Measurements from ENCODE around the gene EHD1. TPM values are rescaled to one million over a fixed set of nuclear protein-coding genes. Genes with fewer than 3 reads are reported as not detected.

EHD1 gene
- total RNA-seq, 1 donor from 2014 or later: 216 TPM

GRCh38 chr11:64875369-64876228 is 2.8 kb downstream of the EHD1 start:
- no peaks in the 10 kb centered on the region for H3K9me3 ChIP-seq
- H3K27me3 ChIP-seq: no peaks in the 10 kb centered on the region
- peak overlapping the region; percentile 63 to 77 for H3K27ac ChIP-seq
- TF ChIP-seq CTCF (IDR thresholded peaks at IDR 0.05): no peak
- H3K36me3 ChIP-seq: peaks cover 33 to 35% of the 10 kb centered on the region in 2 donors
- peak overlapping the region; percentile 67 to 93 for H3K4me3 ChIP-seq
- DNase-seq (ENCODE audit: low spot score in 2 of 2): no peak
- peaks cover 21 to 48% of the 10 kb centered on the region in 2 donors for H3K4me1 ChIP-seq
- intact Hi-C loops (cut with DNase I): no loop called here

GRCh38 chr11:64874308-64875240 is 3.8 kb downstream of the EHD1 start:
- Histone ChIP-seq H3K4me1 (peaks cover 30 to 58% of the 10 kb centered on the region in 2 donors), H3K4me3 (peak overlapping the region in 1 of 2 donors; percentile 93), H3K36me3 (peaks cover 33 to 35% of the 10 kb centered on the region in 2 donors), H3K27me3 (no peaks in the 10 kb centered on the region), H3K9me3 (no peaks in the 10 kb centered on the region), H3K27ac (peak overlapping the region in 1 of 2 donors; percentile 77)
- intact Hi-C loops (cut with DNase I): no loop called here
- TF ChIP-seq CTCF (IDR thresholded peaks at IDR 0.05): no peak
- no peak for DNase-seq (ENCODE audit: low spot score in 2 of 2)

DNA sequence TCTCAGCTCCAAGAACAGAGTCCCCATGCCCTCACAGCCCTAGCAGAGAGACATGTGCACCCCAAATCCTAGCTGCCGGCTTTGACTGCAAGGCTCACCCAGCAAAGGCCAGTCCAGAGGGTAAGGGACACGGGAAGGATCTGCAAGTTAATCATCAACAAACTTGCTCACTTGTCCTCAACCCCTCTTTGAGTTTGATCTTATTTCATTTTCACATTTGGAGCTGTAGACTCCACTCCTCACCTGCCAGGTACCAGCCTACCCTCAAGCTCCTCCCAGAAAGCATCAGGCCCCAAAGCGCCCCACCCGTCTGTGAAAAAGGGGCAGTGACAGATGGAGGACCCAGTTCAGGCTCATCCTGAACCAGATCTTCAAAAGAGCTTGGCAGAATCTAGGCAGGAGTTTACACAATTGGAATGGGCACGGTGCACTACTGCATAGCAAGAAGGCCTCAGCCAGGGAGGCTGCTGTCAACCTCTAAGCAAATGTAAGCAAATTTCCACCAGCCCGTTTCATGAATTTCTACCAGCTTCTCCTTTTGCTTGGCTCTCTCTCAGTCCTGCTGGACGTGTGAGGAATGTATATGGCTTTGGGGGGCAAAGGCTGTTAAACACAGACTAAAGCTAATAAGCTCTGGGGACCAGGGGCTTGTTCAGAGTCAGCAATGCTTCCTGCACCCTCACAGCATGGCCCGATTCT is 5.5 kb downstream of the EHD1 start:
- DNase-seq (ENCODE audit: low spot score in 2 of 2): no peak
- Histone ChIP-seq H3K4me3 (peak overlapping the region in 1 of 2 donors; percentile 12), H3K27ac (peak overlapping the region in 1 of 2 donors; percentile 98), H3K9me3 (no peaks in the 10 kb centered on the region), H3K27me3 (no peaks in the 10 kb centered on the region), H3K36me3 (peaks cover 36 to 39% of the 10 kb centered on the region in 2 donors), H3K4me1 (peaks cover 42 to 69% of the 10 kb centered on the region in 2 donors)
- TF ChIP-seq CTCF (IDR thresholded peaks at IDR 0.05): no peak
- intact Hi-C loops (cut with DNase I): no loop called here

DNA sequence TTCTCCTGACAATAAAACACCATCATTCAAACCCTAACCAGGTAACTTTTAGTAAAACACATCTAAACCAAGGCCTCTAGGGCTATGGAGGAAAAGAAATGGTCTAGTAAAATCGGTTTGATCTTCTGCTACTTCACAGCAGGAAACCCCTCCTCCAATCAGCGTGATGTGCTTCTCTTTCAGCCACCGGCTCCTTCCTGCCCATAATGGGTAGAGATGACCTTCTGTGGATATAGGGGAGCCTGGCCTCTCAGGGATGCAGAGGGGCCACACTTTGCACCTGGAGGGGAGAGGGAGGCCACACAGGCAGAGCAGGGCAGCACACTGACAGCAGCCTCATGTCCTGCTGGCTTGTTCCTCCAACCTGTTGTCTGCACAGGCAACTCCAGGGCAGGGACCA is 6.9 kb downstream of the EHD1 start:
- Histone ChIP-seq H3K27me3 (no peaks in the 10 kb centered on the region), H3K27ac (peak overlapping the region; percentile 97 to 98), H3K9me3 (no peaks in the 10 kb centered on the region), H3K4me1 (peaks cover 42 to 82% of the 10 kb centered on the region in 2 donors), H3K36me3 (peaks cover 40 to 44% of the 10 kb centered on the region in 2 donors), H3K4me3 (peak overlapping the region in 1 of 2 donors; percentile 35)
- DNase-seq (ENCODE audit: low spot score in 2 of 2): no peak
- TF ChIP-seq CTCF (IDR thresholded peaks at IDR 0.05): no peak
- intact Hi-C loops (cut with DNase I): loop anchor here (2.0 kb wide), 1 partner anchor 17 kb away; no protein-coding TSS in a partner anchor

GRCh38 chr11:64870893-64871466 is 7.4 kb downstream of the EHD1 start:
- Histone ChIP-seq H3K4me1 (peaks cover 47 to 84% of the 10 kb centered on the region in 2 donors), H3K9me3 (no peaks in the 10 kb centered on the region), H3K36me3 (peaks cover 40 to 44% of the 10 kb centered on the region in 2 donors), H3K27me3 (no peaks in the 10 kb centered on the region), H3K4me3 (peak overlapping the region; percentile 35 to 38), H3K27ac (peak overlapping the region; percentile 97 to 98)
- TF ChIP-seq CTCF (IDR thresholded peaks at IDR 0.05): no peak
- intact Hi-C loops (cut with DNase I): loop anchor here (1.0 to 2.0 kb wide), 2 partner anchors 7 to 16 kb away; partner anchors contain the start of gene EHD1
- DNase-seq (ENCODE audit: low spot score in 2 of 2): no peak
